ENCODE results near the gene MLN. TPM values are rescaled to one million over a fixed set of nuclear protein-coding genes. Genes with fewer than 3 reads are reported as not detected.

Gene MLN
- total RNA-seq, 2 donors from 2014 or later: 0.48 TPM; not detected in 1

DNA sequence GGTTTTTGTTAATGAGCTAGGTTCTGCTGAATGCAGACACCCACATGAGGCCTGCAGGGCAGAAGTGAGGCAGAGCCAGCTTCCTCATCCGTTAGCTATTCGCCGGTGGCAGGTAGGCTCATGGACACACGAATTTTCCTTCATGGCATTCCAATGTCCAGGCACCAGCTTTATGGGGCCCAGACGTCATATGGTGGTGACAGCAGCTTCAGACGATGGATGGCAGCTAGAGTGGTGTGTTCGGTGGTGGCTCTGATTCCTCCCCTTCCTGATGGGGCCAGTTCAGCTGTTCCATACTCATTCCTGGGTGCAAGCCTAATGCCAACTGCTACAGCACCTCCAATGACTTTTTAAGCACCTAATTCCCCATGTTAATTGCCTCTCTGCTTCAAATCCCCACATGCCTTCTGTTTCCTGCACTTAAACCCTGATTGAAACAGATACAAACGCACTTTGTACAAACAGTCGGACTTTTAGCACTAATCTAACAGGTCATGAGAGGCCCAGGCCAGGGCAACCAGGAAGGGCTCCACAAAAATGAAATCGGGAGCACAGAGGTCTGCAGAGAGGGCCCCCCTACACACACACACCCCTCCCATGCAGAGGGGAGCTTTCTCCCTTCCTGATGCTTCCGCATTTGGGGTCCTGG is 35.7 kb upstream of the MLN start:
- intact Hi-C loops (cut with DNase I): no loop called here
- H3K27me3 ChIP-seq: no peaks in the 10 kb centered on the region

DNA sequence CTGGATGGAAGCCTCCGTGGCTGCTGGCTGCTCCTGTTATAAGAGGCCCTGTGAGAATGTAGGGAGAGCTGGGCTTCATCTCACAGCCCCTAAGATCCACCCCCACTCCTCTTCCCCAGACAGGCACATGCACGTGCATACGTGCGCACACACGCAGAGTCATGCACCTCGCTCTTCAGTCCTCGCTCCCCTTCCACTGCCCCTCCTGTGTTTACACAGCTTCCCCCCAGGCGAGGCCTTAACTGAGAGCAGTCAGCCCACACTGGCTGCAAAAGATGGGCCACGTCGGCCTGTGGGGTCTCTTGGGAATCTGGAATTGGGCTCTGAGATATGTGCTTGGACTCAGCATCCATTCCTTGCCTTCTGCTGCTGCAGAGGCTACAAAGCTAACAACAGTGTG is 35.2 kb upstream of the MLN start:
- H3K4me3 ChIP-seq: no peak overlapping the region
- no peaks in the 10 kb centered on the region for H3K36me3 ChIP-seq
- H3K9ac ChIP-seq (ENCODE audit: low read depth in 2 of 2, low read length in 2 of 2): no peak overlapping the region
- H3K27me3 ChIP-seq: no peaks in the 10 kb centered on the region
- TF ChIP-seq CTCF (IDR thresholded peaks at IDR 0.05): no peak
- H3K4me1 ChIP-seq: no peaks in the 10 kb centered on the region
- no peak for DNase-seq
- intact Hi-C loops (cut with DNase I): no loop called here
- H3K27ac ChIP-seq: no peak overlapping the region
- H3K9me3 ChIP-seq: no peaks in the 10 kb centered on the region

More for the DNA sequence above, 35.7 kb upstream of the MLN start:
- TF ChIP-seq CTCF (IDR thresholded peaks at IDR 0.05): no peak
- H3K9me3 ChIP-seq: no peaks in the 10 kb centered on the region
- H3K27ac ChIP-seq: no peak overlapping the region
- no peak for DNase-seq
- H3K4me3 ChIP-seq: no peak overlapping the region
- H3K9ac ChIP-seq (ENCODE audit: low read depth in 2 of 2, low read length in 2 of 2): no peak overlapping the region
- H3K36me3 ChIP-seq: no peaks in the 10 kb centered on the region
- H3K4me1 ChIP-seq: no peaks in the 10 kb centered on the region

GRCh38 chr6:33837971-33838665 is 34.3 kb upstream of the MLN start:
- H3K4me1 ChIP-seq: no peaks in the 10 kb centered on the region
- H3K36me3 ChIP-seq: no peaks in the 10 kb centered on the region
- H3K9ac ChIP-seq (ENCODE audit: low read depth in 2 of 2, low read length in 2 of 2): no peak overlapping the region
- no peak overlapping the region for H3K27ac ChIP-seq
- DNase-seq: no peak
- no peak overlapping the region for H3K4me3 ChIP-seq
- H3K9me3 ChIP-seq: no peaks in the 10 kb centered on the region
- TF ChIP-seq CTCF (IDR thresholded peaks at IDR 0.05): no peak
- no peaks in the 10 kb centered on the region for H3K27me3 ChIP-seq
- intact Hi-C loops (cut with DNase I): no loop called here

GRCh38 chr6:33836806-33837469 is 33.1 kb upstream of the MLN start:
- H3K4me3 ChIP-seq: no peak overlapping the region
- DNase-seq: no peak
- intact Hi-C loops (cut with DNase I): no loop called here
- no peaks in the 10 kb centered on the region for H3K27me3 ChIP-seq
- H3K9ac ChIP-seq (ENCODE audit: low read depth in 2 of 2, low read length in 2 of 2): no peak overlapping the region
- no peaks in the 10 kb centered on the region for H3K9me3 ChIP-seq
- H3K36me3 ChIP-seq: no peaks in the 10 kb centered on the region
- no peak overlapping the region for H3K27ac ChIP-seq
- no peaks in the 10 kb centered on the region for H3K4me1 ChIP-seq
- no peak for TF ChIP-seq CTCF (IDR thresholded peaks at IDR 0.05)

- Histone ChIP-seq H3K4me3 (no peak overlapping the region), H3K9ac (ENCODE audit: low read depth in 2 of 2, low read length in 2 of 2) (no peak overlapping the region), H3K9me3 (no peaks in the 10 kb centered on the region), H3K36me3 (no peaks in the 10 kb centered on the region), H3K27ac (no peak overlapping the region), H3K27me3 (no peaks in the 10 kb centered on the region), H3K4me1 (no peaks in the 10 kb centered on the region)
- DNase-seq: no peak
- TF ChIP-seq CTCF (IDR thresholded peaks at IDR 0.05): no peak
- intact Hi-C loops (cut with DNase I): no loop called here
These were observed 30.9 kb upstream of the MLN start for GRCh38 chr6:33834401-33835392.

All from colonic mucosa (tissue), 4 donors.